GM12874 (cell line): Measurements from ENCODE around the gene CCDC188.

Experiments used
- TF ChIP-seq, protein P1 (sequence below): IDR thresholded peaks from 2 replicates; pipeline ENCODE4 v1.5.1; 2011; ENCODE audit warnings: low read depth, mild to moderate bottlenecking, control low read depth, low read length, moderate library complexity; ENCODE audit not compliant: insufficient read depth

Gene CCDC188

DNA sequence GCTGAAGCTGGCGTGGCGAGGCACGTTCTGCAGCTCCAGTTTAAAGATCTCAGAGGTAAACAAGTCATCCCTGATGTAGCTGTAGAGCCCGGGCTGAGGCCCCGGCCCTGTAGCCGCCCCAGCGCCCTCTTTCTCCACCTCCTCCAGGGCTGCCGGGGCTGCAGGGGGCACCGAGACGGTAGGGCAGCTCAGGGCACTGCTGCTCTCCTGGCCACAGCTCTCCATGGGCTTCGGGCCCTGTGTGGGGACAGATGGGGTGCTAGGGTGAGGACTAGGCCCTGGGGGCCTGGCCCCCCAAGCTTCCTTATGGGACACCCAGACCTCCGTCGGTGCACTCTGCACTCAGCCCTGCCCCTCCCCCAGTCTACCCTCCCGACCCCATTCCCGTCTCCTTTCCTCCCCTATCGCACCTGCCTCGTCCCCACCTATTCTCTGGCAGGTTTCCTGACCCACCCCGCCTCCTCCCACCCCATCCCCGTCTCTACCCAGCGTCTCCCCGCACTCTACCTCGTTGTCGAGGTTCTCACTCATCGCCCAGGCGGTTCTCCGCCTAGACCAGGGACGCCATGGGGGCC lies 34.4 kb downstream of the CCDC188 start:
- TF ChIP-seq, protein P1, sequence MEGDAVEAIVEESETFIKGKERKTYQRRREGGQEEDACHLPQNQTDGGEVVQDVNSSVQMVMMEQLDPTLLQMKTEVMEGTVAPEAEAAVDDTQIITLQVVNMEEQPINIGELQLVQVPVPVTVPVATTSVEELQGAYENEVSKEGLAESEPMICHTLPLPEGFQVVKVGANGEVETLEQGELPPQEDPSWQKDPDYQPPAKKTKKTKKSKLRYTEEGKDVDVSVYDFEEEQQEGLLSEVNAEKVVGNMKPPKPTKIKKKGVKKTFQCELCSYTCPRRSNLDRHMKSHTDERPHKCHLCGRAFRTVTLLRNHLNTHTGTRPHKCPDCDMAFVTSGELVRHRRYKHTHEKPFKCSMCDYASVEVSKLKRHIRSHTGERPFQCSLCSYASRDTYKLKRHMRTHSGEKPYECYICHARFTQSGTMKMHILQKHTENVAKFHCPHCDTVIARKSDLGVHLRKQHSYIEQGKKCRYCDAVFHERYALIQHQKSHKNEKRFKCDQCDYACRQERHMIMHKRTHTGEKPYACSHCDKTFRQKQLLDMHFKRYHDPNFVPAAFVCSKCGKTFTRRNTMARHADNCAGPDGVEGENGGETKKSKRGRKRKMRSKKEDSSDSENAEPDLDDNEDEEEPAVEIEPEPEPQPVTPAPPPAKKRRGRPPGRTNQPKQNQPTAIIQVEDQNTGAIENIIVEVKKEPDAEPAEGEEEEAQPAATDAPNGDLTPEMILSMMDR = no peak

DNA sequence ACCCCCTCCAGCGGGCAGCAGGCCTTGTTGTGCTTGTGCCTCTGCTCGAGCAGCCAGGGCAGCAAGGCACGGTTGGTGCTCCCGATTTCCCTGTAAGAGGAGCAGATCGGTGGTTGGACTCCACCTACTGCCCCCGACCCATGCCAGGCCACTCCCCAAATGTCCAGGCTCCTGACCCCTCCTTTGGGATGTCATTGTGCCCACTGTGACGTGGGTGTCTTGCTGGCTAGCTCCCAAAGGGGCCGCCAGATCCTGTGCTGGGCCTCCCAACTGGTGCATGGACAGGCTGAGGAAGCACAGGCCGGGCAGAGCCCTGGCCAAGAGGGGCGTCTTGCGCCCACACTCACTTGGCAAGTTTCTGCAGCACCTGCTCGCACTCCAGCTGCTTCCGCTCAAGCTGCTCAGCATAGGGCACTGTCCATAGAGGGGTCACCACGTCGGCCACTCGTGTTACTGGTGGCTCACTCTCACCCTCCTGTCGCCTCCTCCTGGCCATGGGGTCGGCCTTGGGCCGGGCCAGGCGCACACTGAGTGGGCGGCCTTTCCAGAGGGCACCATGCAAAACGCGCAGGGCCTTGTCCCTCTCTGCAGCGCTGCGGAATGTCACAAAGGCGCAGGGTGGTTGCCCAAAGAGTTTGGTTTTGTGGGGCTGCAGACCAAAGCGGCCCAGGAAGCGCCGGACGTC lies 35.0 kb downstream of the CCDC188 start, which contains the start of gene RANBP1:
Gene RANBP1 (plus strand): TSS at position 414 of the 685 bp plus-strand sequence. CDS start 81 bp downstream, at position 495.
- TF ChIP-seq, protein P1 = no peak

DNA sequence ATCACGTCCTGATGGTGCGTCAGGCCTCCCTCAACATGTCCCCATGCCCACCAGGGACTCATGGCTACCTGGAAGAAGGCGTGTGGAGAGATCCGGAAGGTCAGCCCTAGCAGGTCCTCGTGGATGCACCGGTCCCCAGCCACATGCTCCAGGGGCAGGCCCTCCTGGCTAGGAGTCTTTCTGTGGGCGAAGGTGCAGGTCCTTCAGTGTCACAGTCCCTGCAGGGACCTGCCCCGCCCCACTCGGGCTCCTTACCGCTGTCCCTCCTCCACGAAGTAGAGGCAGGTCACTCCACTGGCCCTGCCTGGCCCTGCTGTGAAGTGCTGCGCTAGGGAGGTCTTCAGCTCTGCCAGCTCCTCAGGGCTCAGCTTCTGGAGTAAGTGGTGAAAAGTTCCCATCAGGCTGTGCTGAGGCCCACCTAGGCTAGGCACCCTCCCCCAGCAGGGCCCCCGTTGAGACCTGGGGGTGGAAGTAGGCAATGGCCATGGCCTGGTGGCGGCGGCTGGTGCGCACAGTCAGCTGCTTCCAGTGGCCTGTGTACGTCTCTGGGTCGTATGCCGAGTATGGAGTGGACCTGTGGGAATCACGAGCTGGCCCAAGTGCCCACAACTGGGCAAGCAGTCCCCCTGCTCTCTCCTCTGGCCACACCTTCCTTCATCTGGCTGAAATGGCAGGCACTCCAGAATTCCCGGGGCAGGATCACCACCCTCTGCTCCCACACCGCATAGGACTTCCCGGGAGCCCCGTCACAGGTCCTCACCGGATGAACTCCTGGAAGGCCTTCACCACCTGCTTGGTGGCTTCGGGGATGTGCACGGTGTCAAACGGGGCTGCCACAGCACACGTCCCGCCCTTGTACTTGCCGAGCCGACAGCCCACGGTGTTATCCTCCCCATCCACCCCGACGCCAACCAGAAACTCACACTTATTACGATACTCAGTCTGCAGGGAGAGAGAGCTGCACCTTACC lies 36.1 kb downstream of the CCDC188 start:
- TF ChIP-seq, protein P1 = no peak

- TF ChIP-seq, protein P1 = no peak
Observed at GRCh38 chr22:20113551-20114310, 37.1 kb downstream of the CCDC188 start.

DNA sequence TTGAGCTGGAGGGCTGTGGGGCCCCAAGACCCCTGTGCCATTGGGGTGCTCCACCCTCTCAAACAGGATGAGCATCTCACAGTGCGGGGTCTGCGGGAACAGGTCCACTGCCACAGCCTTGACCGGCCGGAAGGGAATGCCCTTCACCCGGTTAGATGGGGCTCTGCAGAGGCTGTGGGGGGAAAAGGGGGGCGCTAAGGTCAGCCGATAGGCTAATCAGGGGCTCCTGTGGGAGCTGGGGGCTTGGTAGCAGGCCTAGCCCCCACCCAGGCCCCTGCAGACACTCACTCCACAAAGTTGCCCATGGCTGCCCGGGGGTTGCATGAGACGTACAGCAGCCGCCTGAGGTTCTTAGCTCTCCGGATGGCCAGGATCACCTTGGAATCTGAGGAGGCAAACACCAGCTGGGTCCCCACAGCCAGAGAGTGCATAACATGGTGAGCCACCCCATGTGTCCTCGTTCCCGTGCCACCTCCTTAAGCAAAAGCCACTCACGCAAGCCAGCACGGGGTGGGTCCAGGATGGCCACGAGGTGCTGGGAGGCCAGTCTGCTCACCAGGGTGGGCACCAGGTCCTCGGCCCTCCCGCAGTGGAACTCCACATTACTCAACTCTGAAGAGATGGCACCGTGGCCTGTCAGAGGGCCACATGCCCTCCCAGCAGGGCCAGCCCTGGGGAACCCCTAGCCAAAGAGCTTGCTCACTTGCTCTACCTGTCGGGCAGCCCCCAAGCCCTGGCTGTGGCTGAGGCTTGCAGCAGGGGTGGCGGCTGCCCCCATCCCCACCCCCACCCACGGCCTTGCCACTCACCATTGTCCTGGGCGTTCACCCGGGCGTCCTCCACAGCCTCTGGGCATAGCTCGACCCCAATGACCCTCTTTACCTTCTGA lies 38.0 kb downstream of the CCDC188 start:
- TF ChIP-seq, protein P1 = no peak

- TF ChIP-seq, protein P1 = no peak
Observed at GRCh38 chr22:20111689-20112622, 38.9 kb downstream of the CCDC188 start.
